Measurements from ENCODE around the gene MTMR2.

Gene MTMR2

GRCh38 chr11:95923728-95924413 lies at the start of gene MTMR2:
TSS of gene MTMR2 (minus strand) at chr11:95924107. CDS start at chr11:95923954, 153 bp downstream.
- Mint-ChIP-seq H3K4me1 (peaks cover 20% of the 10 kb centered on the region), H3K27me3 (no peaks in the 10 kb centered on the region)
- ATAC-seq: peak; percentile 98

DNA sequence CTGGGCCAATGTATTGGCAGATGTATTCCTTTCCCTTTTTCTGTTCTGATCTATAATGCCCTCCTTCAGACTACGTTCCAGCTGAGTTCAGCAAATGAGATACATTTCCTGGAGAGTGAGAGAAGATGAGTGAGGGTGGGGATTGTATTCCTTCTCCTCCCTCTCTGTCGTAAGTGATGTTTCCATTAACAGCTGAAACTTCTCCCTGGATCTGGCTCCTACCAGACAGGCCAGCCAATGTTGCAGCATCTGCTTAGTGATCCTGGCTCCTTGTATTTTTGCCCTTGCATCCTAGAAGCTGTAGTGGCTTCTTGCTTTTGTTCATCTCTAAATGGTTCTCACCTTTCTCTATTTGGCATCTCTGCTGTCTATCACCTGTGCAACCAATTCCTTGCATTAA lies 48.2 kb upstream of the MTMR2 start:
- ATAC-seq: no peak
- no peak overlapping the region for H3K4me3 Mint-ChIP-seq

More at GRCh38 chr11:95923728-95924413, at the start of gene MTMR2:
- H3K27ac Mint-ChIP-seq: peak within 1 kb of the TSS; percentile 98 to 99
- no peaks in the 10 kb centered on the region for H3K9me3 Mint-ChIP-seq
- DNase-seq: peak; percentile 58 to 71
- peak within 1 kb of the TSS; percentile 95 to 96 for H3K4me3 Mint-ChIP-seq

GRCh38 chr11:95968585-95968984 lies 44.7 kb upstream of the MTMR2 start:
- Mint-ChIP-seq H3K9me3 (no peaks in the 10 kb centered on the region), H3K4me3 (no peak overlapping the region), H3K27ac (no peak overlapping the region), H3K27me3 (no peaks in the 10 kb centered on the region), H3K4me1 (no peaks in the 10 kb centered on the region)
- ATAC-seq (no peak), DNase-seq (no peak)

More for the DNA sequence above, 48.2 kb upstream of the MTMR2 start:
- Mint-ChIP-seq H3K9me3 (no peaks in the 10 kb centered on the region), H3K27me3 (no peaks in the 10 kb centered on the region), H3K27ac (no peak overlapping the region), H3K4me1 (no peaks in the 10 kb centered on the region)
- DNase-seq: no peak

GRCh38 chr11:95964281-95964680 lies 40.4 kb upstream of the MTMR2 start:
- DNase-seq (no peak), ATAC-seq (no peak)
- H3K27ac Mint-ChIP-seq: no peak overlapping the region
- H3K4me3 Mint-ChIP-seq: no peak overlapping the region
- no peaks in the 10 kb centered on the region for H3K27me3 Mint-ChIP-seq
- no peaks in the 10 kb centered on the region for H3K9me3 Mint-ChIP-seq
- H3K4me1 Mint-ChIP-seq: no peaks in the 10 kb centered on the region

DNA sequence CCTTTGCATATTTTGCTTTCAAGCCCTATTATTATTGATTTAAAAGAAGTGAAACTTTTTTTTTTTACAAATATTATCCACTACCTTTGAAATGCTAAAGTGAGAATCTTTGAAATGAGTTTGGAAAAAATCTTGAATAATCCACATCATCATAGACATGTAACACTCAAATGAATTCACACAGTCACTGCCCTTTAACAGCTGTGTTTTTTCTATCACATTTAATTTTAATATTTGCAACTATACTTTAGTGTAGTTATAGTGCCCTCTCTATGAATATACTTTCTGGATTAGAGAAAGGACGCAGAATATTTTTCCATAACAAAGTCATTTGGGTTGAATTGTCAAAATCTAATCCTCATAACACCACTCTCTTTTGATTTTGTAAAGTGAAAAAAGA lies 37.9 kb upstream of the MTMR2 start:
- Mint-ChIP-seq H3K4me1 (no peaks in the 10 kb centered on the region), H3K4me3 (no peak overlapping the region), H3K27ac (no peak overlapping the region), H3K9me3 (no peaks in the 10 kb centered on the region), H3K27me3 (no peaks in the 10 kb centered on the region)
- ATAC-seq: no peak
- no peak for DNase-seq

GRCh38 chr11:95950905-95951304 lies 27.0 kb upstream of the MTMR2 start:
- H3K27me3 Mint-ChIP-seq: no peaks in the 10 kb centered on the region
- no peaks in the 10 kb centered on the region for H3K4me1 Mint-ChIP-seq
- no peak for ATAC-seq
- peaks cover 10 to 18% of the 10 kb centered on the region in 2 donors for H3K9me3 Mint-ChIP-seq
- H3K27ac Mint-ChIP-seq: no peak overlapping the region
- DNase-seq: no peak
- no peak overlapping the region for H3K4me3 Mint-ChIP-seq

DNA sequence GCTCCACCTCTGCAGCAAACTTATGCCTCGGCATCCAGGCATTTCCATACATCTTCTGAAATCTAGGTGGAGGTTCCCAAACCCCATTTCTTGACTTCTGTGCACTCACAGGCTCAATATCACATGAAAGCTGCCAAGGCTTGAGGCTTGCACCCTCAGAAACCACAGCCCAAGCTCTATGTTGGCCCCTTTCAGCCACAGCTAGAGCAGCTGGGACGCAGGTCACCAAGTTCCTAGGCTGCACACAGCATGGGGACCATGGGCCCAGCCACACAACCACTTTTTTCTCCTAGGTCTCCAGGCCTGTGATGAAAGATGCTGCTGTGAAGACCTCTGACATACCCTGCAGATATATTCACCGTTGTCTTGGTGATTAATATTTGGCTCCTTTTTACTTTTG lies 24.7 kb upstream of the MTMR2 start:
- ATAC-seq (no peak), DNase-seq (no peak)
- H3K27me3 Mint-ChIP-seq: no peaks in the 10 kb centered on the region
- H3K27ac Mint-ChIP-seq: no peak overlapping the region
- no peak overlapping the region for H3K4me3 Mint-ChIP-seq
- H3K9me3 Mint-ChIP-seq: peaks cover 18 to 36% of the 10 kb centered on the region in 2 donors
- no peaks in the 10 kb centered on the region for H3K4me1 Mint-ChIP-seq

GRCh38 chr11:95944623-95945022 lies 20.7 kb upstream of the MTMR2 start:
- peaks cover 17 to 41% of the 10 kb centered on the region in 2 donors for H3K9me3 Mint-ChIP-seq
- no peak overlapping the region for H3K27ac Mint-ChIP-seq
- DNase-seq (no peak), ATAC-seq (no peak)
- no peak overlapping the region for H3K4me3 Mint-ChIP-seq
- no peaks in the 10 kb centered on the region for H3K27me3 Mint-ChIP-seq
- H3K4me1 Mint-ChIP-seq: no peaks in the 10 kb centered on the region

DNA sequence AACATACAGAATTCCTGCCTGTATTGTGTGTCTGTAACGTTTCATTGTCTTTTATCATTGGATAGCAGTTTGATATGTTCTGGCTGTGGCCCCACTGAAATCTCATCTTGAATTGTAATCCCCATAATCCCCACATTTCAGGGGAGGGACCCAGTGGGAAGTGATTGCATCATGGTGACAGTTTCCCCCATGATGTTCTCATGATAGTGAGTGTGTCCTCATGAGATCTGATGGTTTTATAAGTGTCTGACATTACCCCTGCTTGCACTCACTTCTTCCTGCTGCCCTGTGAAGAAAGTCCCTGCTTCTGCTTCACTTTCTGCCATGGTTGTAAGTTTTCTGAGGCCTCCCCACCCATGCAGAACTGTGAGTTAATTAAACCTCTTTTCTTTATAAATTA lies 19.6 kb upstream of the MTMR2 start:
- no peak for DNase-seq
- peaks cover 12 to 34% of the 10 kb centered on the region in 2 donors for H3K9me3 Mint-ChIP-seq
- no peak overlapping the region for H3K27ac Mint-ChIP-seq
- no peak overlapping the region for H3K4me3 Mint-ChIP-seq
- no peak for ATAC-seq
- H3K4me1 Mint-ChIP-seq: no peaks in the 10 kb centered on the region
- no peaks in the 10 kb centered on the region for H3K27me3 Mint-ChIP-seq

GRCh38 chr11:95939091-95939490 lies 15.2 kb upstream of the MTMR2 start:
- Mint-ChIP-seq H3K4me1 (no peaks in the 10 kb centered on the region), H3K27me3 (no peaks in the 10 kb centered on the region), H3K4me3 (no peak overlapping the region), H3K9me3 (peaks cover 8 to 10% of the 10 kb centered on the region in 2 donors), H3K27ac (no peak overlapping the region)
- no peak for DNase-seq
- no peak for ATAC-seq

DNA sequence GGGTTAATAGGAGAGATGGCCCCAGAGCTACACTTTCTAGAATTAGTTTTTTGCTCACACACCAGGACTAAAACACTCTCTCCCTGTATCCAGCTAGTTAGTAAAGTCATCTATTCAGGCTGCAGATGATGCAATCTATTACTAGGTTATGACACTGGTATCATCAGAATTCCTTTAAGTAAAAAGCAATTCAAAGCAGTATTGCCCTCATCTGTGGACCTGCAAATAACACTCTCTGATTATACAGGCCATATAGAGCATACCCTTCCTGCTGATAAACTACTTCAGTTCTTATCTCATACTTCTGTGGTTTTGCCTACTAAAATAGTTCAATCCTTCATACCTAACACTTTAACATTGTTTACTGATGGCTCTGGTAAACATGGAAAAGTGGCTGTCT lies 13.5 kb upstream of the MTMR2 start:
- H3K4me3 Mint-ChIP-seq: no peak overlapping the region
- DNase-seq (no peak), ATAC-seq (no peak)
- peaks cover 0 to 4% of the 10 kb centered on the region in 2 donors for H3K9me3 Mint-ChIP-seq
- H3K4me1 Mint-ChIP-seq: no peaks in the 10 kb centered on the region
- H3K27ac Mint-ChIP-seq: no peak overlapping the region
- no peaks in the 10 kb centered on the region for H3K27me3 Mint-ChIP-seq

GRCh38 chr11:95933594-95933993 lies 9.7 kb upstream of the MTMR2 start:
- no peak overlapping the region for H3K27ac Mint-ChIP-seq
- DNase-seq (no peak), ATAC-seq (no peak)
- H3K4me1 Mint-ChIP-seq: no peaks in the 10 kb centered on the region
- H3K27me3 Mint-ChIP-seq: no peaks in the 10 kb centered on the region
- H3K4me3 Mint-ChIP-seq: no peak overlapping the region
- peaks cover 8 to 18% of the 10 kb centered on the region in 2 donors for H3K9me3 Mint-ChIP-seq

GRCh38 chr11:95931916-95932315 lies 8.0 kb upstream of the MTMR2 start:
- no peaks in the 10 kb centered on the region for H3K27me3 Mint-ChIP-seq
- DNase-seq (no peak), ATAC-seq (no peak)
- no peak overlapping the region for H3K4me3 Mint-ChIP-seq
- H3K27ac Mint-ChIP-seq: no peak overlapping the region
- no peaks in the 10 kb centered on the region for H3K4me1 Mint-ChIP-seq
- peaks cover 8 to 18% of the 10 kb centered on the region in 2 donors for H3K9me3 Mint-ChIP-seq

DNA sequence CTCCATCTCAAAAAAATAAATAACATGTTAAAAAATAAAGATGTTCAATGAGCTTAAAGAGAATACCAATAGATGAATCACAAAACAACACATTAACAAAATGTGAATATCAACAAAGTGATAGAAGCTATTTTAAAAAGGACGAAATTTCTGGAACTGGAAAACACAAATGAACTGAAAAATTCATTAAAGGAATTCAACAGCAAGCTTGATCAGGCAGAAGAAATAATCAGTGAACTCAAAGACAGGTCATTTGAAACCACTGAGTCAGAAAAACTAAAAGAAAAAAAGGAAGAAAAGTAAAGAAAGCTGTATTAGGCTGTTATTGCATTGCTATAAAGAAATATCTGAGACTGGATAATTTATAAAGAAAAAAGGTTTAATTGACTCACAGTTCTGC lies 7.0 kb upstream of the MTMR2 start:
- ATAC-seq (no peak), DNase-seq (no peak)
- Mint-ChIP-seq H3K27me3 (no peaks in the 10 kb centered on the region), H3K9me3 (peaks cover 8 to 18% of the 10 kb centered on the region in 2 donors), H3K4me1 (no peaks in the 10 kb centered on the region), H3K4me3 (no peak overlapping the region), H3K27ac (no peak overlapping the region)

- H3K4me1 Mint-ChIP-seq: peaks cover 20% of the 10 kb centered on the region
- no peak for ATAC-seq
- peaks cover 8 to 12% of the 10 kb centered on the region in 2 donors for H3K9me3 Mint-ChIP-seq
- no peaks in the 10 kb centered on the region for H3K27me3 Mint-ChIP-seq
- no peak overlapping the region for H3K27ac Mint-ChIP-seq
- H3K4me3 Mint-ChIP-seq: no peak overlapping the region
- DNase-seq: no peak
Observed at GRCh38 chr11:95926726-95927125, 2.8 kb upstream of the MTMR2 start.

DNA sequence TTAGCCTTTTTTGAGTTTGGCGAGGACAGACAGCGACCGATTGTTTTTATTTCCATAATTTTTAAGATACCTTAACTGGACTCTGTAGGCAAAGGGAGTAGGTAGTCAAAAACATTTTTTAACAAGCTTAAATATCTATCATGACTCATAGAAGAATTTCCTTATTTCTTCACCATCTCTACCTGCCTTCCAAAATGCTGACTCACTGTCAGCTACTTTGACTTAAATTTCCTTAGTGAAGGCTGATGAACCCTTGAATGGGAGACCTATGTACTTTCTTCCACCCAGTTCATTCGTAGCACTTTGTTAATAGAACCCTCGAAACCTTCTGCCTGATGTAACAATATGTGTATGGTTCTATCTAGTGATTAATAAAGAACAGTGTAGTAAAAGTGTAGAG lies 1.1 kb upstream of the MTMR2 start:
- Mint-ChIP-seq H3K9me3 (no peaks in the 10 kb centered on the region), H3K27ac (peak overlapping the region in 1 of 2 donors; percentile 27), H3K4me1 (peaks cover 20% of the 10 kb centered on the region), H3K27me3 (no peaks in the 10 kb centered on the region), H3K4me3 (peak overlapping the region; percentile 27 to 96)
- DNase-seq: no peak
- no peak for ATAC-seq

DNA sequence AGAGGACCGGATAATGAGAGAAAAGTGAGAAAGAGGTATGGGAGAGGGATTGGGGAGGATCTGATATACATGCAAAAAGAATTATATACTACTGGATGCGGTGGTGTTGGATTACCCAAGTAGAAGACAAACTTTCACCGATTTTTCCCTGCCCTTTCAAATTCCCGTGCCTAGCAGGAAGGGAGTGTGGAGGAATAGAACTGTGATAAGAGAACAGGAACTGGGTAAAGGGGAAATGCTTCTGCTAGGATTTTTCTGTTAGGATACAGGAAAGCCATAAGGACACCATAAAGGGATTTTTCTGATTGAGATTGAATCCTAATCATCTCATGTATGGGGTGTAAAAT lies 480 bp upstream of the MTMR2 start:
- no peak for ATAC-seq
- Mint-ChIP-seq H3K9me3 (no peaks in the 10 kb centered on the region), H3K27ac (peak overlapping the region; percentile 98 to 99), H3K4me3 (peak overlapping the region; percentile 95 to 96), H3K27me3 (no peaks in the 10 kb centered on the region), H3K4me1 (peaks cover 20% of the 10 kb centered on the region)
- no peak for DNase-seq
